ENCODE data around the gene RAB3IL1.
A peak's percentile ranks its signal among the peaks of the same experiment; 100 is the strongest.

RAB3IL1 gene

DNA sequence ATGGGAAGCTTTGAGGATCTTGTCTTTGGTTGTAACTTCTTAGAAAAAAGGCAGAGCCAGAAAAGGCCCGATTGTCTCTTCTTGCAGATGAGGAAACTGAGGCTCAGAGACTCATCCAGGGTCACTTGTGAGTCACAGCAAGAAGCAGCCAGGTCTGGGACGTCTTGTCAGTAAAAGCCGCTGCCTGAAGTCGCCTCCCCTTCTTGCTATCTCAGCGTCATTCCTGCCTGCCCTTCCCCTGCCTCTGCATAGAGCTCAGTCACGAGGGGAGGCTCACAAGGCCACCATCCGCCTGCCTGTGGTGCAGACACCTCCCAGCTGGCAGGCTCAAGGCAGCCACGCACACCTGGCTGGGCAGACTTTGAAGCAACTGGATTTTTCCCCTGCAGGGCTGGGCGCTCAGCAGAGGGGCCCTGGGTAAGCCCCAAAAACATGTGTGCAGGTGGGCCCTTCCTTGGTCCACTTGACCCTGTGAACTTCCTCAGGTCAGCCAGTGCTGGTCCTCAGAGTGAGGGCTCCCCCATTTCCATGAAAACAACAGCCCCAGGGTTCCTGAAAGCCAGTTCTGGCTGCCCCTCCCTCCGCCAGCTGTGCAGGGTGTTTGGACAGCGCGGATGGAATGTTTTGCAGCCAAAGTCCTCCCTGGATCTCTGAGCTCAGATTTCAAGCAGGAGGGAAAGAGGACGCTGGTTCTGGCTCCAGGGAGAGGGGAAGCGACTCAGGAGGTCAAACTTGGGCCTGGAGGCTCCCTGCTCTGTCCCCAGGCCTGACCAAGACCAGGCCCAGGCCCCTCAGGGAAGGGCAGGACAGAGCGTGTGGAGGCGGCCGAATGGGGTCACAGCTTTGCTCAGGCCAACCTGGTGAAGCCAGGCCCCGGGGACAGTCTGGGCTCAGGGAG, 6.0 kb upstream of the RAB3IL1 start:
- DNase-seq (ENCODE audit: low read depth, low spot score), result no peak
- H3K4me3 ChIP-seq (ENCODE audit: low read length), result no peak overlapping the region

DNA sequence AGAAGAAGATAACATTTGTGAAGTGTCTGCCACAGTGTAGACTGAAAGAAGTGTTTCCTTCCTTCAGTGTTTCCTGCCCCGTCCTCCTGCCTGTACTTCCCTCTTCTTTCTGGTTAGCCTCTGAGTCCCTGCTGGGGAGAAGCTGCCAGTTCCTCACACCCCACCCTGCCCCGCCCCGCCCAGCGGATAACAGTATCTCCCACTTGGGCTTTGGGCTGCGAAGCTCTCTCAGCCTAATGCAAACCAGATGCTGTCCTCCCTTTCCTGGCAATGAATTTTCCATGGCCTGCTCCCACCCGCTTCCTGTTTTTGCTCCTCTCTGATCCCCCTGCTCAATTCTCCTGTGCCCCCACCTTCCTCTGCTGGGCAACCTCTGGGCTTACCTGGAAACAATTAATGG, 5.2 kb upstream of the RAB3IL1 start:
- DNase-seq (ENCODE audit: low read depth, low spot score), result no peak
- no peak overlapping the region for H3K4me3 ChIP-seq (ENCODE audit: low read length)

DNA sequence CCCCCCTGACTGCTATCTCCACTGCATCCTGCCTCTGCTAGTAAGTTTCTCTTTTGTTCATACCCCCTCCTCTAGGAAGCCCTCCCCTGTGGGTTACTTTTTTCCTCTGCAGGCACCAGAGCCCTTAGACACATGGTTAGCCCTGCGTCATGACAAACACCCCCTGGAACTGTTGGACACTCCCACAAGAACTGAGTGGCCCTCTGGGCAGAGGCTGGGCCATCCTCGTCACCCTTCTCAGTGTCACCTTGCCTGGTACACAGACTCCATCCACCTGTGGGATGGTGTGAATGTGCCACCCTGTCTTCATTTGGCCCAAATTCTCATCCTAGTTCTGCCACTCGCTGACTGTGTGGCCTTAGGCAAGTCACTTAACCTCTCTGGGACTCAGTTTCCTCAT, 4.1 kb upstream of the RAB3IL1 start:
- no peak for DNase-seq (ENCODE audit: low read depth, low spot score)
- no peak overlapping the region for H3K4me3 ChIP-seq (ENCODE audit: low read length)

DNA sequence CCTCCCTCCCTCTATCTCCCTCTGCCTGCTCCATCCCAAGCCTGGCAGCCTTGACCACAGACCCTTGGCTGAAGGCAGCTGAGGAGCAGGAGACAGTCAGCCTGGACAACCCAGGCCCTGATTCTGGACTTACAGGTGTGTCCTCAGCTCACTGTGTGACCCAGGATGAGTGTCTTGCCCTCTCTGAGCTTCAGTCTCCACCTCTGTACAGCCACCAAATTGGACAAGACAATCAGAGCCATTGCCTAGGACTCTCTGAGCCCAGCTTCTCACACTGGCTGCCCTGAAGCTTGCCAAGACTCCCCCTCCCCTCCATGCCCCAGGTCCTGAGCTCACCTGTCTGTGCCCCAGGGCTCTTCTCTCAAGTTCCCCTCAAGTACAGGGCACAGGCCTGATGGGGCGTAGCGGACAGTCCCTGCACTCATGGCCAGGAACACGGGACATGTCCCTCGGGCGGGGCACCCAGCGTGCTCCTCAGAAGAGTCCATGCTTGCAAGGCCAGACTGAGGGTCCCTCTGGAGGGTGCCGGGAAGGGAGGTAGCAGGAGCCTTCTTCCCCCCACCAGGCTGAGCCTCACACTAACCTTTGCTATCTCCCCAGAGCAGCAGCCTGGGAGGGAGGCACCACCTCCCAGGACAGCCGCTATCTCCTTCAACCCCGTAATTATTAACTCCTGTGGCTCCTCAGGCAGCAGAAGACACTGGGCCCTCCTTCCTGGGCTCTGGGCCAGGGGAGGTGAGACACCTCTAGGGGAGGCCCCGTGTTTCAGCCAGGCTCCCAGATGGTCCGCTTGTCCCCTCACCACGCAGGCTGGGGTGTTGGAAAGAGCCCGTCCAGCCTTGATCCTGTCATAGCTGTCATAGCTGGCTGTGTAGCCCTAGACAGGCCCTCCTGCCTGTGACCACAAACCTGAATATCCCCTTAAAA, 2.6 kb upstream of the RAB3IL1 start:
- DNase-seq (ENCODE audit: low read depth, low spot score), result no peak
- H3K4me3 ChIP-seq (ENCODE audit: low read length), result no peak overlapping the region

DNA sequence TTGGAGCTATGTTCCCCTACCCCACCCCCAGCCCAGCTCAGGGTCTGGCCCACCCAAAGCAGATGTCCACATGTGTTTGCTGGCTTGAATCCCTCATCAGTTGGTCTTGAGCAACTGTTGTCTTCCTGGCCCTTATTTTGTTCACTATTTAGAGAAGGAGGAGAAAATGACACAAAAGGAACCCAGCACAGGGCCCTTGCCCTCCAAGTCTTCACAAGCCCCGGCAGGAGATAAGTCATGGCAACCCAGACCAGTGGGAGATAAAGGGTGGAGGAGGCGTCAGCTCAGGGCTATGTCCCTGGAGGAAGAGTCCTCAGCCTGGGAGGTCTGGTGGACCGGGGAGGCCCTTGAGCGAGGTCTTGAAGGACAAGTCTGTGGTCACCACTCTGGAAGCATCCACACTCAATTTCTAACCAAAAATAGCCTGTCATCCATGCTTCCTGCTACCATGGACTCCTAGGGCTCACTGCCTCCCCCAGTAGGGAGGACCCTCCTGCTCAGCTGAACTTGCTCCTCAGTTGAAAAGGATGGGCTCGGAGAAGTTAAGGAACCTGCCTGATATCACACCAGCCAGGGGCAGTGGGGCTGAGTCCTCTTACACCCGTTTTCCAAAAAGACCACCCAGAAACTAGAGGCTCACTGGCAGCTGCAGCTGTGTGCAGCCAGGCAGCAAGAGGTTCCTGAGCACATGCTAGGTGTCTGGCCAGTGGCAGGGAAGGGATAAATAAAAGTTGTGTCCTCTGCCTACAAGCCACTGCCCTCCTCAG, 1.8 kb upstream of the RAB3IL1 start:
- H3K4me3 ChIP-seq (ENCODE audit: low read length), result no peak overlapping the region
- DNase-seq (ENCODE audit: low read depth, low spot score), result no peak

DNA sequence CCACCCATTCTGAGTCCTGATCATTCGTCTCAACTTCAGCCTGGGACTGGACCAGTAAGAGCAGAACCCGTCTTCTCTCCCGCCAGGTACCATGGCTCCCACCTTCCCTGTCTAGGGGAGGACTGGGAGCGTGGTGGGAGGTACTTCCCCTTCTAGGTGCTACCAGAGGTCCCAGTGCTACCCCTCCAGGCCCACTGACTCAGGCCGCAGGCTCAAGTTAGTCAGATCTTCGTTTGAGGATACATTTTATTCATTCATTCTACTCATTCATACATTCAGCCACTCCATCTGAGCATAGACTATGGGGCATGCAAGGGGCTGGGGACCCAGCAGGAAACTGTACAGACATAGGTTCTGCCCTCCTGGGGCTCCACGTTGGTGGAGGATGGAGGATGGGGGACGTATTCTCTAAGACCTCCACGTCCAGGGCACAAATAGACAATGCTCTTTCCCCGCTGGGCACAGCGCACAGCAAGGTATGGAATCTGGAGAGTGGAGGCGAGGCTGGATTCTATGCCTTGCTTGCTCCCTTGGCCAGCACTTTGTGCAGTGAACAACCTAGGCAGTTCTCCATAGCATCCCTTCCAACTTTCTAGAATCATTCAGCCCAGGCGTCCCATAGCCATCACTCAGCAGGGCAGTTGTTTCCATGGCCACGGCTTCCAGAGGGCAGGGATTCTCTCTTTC, 1.0 kb upstream of the RAB3IL1 start:
- DNase-seq (ENCODE audit: low read depth, low spot score), result no peak
- no peak overlapping the region for H3K4me3 ChIP-seq (ENCODE audit: low read length)

DNA sequence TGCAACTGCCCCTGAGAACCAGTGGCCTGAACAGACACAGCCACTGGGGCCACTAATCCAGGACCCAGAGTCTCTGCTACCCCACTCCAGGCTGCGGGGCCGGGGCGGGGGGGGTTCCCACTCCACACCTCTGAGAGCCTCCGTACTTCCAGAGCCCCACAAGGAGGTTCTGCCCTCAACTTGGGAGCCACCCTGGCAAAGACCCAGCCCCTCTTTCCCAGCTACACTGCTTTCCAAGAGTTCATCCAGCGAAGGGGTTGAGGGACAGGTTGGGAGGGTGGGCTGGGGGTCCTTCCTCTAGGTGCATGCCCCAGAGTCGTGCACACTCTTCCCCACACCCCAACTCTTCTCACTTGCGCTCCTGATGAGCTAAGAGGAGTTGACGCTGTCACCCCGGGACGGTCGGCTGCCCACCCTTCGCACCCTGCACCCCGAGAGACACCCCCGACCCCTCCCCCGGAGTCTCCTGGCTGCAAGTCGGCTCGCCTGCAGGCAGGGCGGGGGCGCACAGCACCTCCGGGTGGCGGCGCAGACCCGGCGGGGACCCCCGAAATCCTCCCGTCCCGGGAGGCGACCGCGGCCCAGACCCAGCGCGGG, 531 bp downstream of the RAB3IL1 start:
- DNase-seq (ENCODE audit: low read depth, low spot score), result no peak
- H3K4me3 ChIP-seq (ENCODE audit: low read length), result peak overlapping the region; percentile 45

DNA sequence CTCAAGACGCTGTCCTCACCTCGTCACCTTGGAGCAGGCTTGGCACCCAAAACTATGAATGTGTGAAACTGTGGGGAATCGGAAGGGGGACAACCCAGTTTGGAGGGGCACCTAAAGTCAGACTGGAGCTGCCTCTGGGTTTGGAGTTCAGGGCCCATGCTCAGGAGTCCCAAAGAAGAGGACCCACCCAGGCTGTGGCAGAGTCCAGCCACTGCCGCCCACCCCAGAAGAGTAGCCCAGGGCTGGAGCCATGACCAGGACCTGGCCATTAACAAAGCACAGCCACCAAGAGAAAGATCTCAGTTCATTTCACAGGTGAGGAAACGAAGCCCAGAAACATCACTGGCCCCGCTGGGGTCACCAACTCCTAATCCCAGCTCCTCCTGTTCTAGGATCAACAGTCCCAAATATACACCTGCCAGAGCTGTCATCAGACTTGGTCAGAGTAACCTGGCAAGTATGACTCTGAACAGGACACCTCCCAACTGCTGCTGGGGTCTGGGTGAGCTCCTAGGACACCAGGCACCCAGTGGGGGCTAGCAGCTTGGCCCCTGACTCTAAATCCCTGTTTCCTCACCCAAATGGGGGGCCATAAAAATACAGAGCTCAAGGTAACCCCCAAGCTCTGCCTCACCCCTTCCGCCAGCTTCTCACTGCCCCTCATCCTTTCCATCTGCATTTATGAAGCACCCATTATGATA, 2.7 kb downstream of the RAB3IL1 start:
- DNase-seq (ENCODE audit: low read depth, low spot score), result no peak

DNA sequence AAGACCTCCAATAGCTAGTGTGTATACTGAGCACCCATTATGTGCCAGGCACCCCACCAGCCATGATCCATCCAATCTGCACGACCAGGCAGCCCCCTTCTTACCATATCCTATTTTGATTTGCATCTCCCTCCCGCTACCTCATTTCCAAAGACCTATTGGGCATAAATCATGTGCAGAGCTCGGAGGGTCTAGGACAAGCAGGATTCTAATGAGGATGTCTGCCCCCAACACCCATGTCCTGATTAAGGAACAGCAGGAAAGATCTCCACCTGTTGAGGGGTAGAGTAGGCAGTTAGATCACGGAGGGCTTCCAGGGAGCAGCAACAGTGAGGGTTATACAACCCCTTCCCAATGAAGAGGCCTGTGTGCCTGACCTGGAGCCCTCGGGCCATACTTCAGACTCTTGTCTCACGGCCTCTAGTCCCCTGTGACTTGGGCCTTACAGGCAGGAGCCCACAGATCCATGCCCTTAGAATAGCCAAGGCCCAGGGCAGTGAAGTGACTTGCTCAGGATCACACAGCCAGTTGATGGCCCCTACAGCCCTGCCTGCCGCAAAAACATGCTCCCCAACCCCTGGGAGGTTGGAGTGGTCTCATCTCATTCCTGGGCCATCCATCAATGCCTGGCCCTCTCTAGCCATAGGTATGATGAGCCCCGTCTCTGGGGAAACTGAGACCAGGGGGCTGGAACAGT, 3.5 kb downstream of the RAB3IL1 start:
- no peak overlapping the region for H3K4me3 ChIP-seq (ENCODE audit: low read length)
- DNase-seq (ENCODE audit: low read depth, low spot score), result no peak

More for the DNA sequence above, 2.7 kb downstream of the RAB3IL1 start:
- no peak overlapping the region for H3K4me3 ChIP-seq (ENCODE audit: low read length)

DNA sequence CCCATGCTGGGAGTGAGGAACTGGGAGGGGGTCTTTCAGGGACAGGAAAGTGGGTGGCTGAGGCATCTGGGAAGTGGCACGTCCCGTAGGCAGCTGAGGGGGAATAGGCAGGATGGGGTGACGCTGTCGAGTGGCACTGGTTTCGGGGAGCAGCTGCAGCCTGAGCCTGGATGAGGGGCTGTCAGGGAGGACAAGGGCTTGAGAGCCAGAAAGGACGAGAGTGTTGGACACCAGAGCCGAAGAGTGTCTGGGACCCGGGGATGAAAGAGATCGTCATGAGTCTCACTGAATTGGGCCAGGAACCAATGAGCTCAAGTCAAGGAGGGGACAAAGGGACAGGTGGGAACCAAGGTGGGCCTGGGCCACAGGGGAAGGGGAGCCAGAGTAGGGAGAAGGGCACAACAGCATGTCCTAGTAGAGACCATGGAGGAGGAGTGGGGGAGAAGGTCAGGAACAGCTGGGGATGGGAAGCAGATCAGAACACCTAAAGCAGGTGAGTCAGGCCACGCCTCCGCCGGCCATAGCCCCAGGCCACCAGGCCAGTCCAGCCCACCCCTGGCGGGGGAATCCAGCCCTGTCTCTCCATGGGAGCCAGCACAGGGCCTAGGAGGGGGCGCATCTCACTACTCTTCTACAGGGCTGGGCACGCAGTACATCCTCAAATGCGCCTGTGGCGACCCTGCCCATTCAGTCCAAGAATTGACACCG, 4.2 kb downstream of the RAB3IL1 start:
- no peak overlapping the region for H3K4me3 ChIP-seq (ENCODE audit: low read length)
- no peak for DNase-seq (ENCODE audit: low read depth, low spot score)

DNA sequence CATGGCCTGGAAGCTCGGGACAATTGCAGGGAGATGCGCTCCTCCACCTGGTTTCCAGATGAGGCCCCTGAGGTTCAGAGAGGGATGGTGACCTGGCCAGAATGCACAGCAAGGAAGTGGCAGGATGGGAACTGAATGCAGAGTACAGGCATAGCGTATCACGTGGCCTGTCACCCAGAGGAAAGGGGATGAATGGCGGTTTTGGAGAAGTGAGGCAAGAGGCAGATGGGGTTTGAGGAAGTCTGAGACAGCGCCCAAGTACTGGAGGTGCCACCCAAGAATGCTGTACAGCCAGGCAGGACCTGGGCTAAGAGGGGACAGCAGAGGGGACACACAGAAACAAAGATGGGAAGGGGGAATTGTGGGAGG, 4.9 kb downstream of the RAB3IL1 start:
- DNase-seq (ENCODE audit: low read depth, low spot score), result no peak
- H3K4me3 ChIP-seq (ENCODE audit: low read length), result no peak overlapping the region

DNA sequence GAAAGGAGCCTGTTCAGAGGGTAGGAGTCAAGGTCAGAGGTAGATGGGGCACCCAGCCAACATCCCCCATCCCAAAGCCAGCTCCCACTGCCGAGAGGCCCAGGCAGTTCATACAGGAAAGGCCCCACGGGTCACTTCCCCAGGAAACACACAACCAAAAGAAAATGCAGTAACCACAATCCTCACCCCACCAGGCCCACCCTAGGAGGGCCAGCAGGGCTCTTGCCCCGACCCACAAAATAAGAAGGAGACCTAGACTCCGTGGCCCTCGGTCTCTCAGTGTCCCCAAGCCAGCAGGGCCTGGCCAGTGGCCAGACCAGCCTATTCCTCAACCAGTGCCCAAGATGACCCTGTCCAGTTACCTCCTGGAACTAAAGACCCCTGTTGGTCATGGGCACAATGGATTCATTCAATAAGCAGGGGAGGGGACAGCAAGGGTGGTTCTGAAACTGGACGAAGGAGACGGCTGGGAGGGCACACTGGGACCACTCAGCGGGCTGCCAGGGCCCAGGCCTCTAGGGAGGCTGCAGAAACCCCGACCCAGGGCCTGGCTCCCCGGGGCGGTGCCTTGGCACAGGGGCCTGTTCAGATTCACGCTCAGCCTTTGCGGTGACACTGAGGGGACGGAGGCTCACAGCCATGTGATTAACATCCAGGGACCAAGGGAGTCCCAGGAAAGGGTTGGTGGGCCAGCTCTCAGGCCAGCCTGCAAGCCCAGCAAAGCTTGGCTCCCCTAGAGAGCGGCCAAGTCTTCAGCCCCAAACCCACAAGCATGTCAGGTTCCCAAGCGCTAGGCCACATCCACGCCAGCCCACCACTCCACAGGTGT, 5.5 kb downstream of the RAB3IL1 start:
- DNase-seq (ENCODE audit: low read depth, low spot score), result no peak
- no peak overlapping the region for H3K4me3 ChIP-seq (ENCODE audit: low read length)

DNA sequence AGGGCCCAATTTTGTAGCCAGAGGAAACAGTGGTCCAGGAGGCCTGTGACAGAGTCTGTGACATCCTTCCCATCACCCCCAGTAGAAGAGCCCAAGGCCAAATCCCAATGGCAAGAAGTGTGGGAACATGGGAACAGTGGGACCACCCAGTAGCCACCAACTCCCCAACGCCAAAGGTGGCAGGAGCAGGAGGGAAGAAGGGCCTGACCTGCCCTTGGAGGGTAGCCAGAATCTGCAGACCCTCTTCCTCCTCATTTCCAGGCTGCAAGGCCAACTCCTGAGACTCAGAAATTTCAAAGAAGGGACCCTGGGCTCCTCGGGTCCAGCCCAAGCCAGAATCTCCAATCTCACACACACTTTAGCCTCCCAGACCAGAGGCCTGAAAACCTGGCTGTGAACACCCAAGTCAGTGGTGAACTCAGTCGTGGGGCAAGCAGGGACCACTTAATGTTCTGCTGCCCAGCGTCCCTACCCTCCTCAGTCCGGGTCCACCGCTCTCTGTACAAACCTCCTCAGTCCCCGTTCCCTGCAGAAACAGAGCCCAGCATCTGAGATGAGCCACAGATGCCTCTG, 6.2 kb downstream of the RAB3IL1 start:
- DNase-seq (ENCODE audit: low read depth, low spot score), result no peak
- H3K4me3 ChIP-seq (ENCODE audit: low read length), result no peak overlapping the region

DNA sequence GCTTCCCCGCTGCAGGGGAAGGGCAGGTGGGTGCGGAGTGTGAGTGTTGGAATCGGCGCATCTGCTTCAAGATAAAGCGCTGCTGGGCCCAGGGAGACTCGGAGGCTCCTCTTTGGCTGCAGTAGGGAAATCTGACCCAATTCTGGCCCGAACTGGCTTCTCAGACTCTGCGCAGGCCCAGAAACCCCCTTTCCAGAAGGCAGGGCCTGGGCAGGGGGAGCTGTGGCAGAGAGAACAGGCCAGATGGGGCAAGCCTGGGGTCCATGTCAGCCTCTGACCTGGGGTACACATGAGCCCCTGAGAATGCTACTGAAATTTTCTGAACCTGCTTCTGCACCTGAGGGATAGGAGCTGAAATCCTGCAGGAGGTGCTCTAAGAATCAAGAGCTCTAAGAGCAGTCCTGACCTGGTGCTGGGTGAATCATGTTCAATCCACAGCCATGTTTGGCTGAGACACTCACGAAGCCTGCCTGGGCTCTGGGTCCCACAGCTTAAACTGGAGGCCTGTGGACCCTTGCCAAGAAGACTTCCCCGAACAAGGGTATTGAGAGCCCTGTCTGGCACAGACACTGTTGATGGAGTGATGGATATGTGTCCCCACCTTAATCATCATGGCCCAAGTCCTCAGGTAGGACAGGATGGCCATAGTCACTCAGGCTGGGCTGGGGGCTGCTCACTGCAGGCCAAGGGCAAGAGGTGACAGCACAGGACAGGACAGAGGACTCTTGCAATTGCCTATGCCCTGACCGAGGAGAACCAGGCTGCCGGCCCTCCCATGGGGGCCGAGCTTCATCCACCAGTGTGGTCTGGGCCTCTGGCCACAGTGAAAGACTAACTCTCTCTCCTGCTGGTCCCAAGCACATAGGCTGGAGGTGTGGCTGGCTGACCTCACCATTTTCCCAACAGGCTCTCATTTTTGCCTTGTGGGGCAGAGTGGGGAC, 6.9 kb downstream of the RAB3IL1 start:
- H3K4me3 ChIP-seq (ENCODE audit: low read length), result no peak overlapping the region
- DNase-seq (ENCODE audit: low read depth, low spot score), result no peak
